ENCODE measurements around the gene TGFBR3.
A peak's percentile ranks its signal among the peaks of the same experiment; 100 is the strongest.

Gene TGFBR3

GRCh38 chr1:91799159-91799558 lies 86.8 kb downstream of the TGFBR3 start:
- DNase-seq (ENCODE audit: low spot score): no peak

GRCh38 chr1:91798740-91799139 lies 87.2 kb downstream of the TGFBR3 start:
- DNase-seq (ENCODE audit: low spot score): no peak

DNA sequence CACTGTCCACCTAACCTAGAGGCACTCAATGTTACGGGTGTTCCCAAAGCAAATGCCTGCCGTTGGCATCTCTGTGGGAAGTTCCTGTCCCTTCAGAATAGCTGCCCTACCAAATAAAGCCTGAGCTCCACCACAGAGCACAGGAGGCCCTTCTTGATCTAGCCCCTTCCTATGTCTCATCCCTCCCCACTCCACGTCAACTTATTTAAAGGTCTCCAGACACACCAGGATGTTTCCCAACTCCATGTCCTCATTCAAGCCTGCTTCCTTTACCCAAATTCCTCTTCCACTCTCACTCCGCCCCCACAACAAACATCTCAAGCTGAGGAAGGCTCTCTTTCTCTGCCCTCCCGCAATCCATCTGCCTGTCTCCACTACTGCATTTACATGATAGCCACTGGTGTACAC lies 87.7 kb downstream of the TGFBR3 start:
- no peak for DNase-seq (ENCODE audit: low spot score)

DNA sequence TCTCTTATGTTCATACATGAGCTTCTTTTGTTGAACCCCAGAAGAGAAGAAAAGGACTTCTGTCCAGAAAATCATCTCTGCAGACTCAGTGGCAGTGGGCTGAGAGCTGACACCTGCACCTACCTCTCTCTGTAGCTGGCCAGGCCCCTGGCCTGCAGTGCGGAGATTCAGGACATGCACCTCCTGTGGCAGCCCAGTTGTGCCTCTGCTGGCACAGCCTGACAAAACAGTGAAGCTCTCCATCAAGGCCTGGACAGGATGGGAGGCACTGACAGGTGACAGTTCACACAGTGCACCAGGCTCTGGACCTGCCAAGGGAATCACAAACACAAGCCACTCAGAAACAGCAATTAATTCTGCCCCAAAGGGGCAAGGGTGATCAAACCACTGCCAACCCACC lies 88.8 kb downstream of the TGFBR3 start:
- DNase-seq (ENCODE audit: low spot score): no peak

- no peak for DNase-seq (ENCODE audit: low spot score)
Measured at GRCh38 chr1:91796390-91796654, 89.6 kb downstream of the TGFBR3 start.

DNA sequence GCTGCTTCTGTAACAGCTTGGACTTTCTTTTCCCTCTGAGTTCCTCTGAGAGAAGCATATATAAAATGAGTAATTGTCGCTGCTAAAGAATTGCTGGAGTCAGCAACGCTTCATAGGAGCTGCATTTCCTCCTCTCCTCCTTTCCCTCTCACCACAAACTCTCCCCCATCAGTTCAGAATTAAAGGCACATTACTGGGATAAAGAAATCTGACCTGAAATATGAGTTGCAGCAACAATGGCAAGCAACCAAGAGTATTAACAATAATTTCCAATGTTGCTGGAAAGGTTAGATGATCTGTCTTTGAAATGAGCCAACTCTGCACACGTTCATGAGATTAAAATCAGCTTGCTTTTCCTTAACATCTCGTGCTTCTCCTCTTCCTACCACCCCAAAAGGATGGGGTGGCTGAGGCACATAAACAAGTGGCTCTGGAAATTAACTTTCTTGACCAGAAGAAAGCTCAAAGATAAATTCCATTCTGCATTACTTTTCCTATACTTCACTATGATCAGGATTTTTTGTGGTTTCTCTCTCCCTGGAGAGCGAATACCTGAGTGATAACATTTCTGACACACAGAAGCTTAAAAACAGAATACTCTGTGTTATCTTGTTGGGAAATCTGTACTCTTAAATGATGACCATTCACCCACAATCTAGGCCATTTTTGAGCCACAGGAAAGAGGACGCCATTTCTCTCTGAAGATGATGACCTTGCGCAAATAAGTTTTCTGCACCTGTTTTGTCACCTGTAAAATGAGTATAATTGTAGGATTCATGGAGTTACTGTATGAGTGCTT lies 90.2 kb downstream of the TGFBR3 start:
- DNase-seq (ENCODE audit: low spot score): no peak

DNA sequence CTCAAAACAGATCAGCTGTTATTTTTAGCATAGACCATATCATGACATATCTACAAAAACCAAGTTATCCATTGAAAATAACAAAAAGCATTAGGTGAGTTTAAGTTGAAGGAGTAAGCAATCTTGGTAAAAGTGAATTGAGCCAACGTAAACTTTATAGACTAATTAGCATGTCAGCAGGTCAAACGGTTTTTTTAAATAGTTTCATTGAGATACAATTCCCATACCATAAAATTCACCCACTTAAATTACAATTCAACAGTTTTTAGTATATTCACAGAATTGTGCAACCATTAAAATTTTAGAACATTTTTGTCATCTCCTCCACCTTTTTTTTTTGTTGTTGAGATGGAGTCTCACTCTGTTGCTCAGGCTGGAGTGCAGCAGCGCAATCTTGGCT lies 92.1 kb downstream of the TGFBR3 start:
- DNase-seq (ENCODE audit: low spot score): no peak

DNA sequence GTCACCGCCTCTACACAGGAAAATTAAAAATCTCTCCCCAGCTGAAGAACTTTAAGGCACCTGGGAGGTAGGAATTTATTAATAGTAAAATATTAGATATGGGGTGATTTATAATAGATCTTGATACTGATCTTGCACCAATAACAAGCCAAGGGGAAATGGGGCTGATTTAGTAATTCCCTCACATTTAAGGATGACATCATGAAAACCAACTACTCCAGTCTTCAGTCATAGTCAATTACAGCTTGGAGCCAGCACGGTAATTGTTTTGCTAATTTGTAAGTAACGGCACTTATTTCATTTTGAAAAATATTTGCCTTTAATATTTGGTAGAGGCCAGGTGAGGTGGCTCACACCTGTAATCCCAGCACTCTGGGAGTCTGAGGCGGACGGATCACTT lies 92.8 kb downstream of the TGFBR3 start:
- DNase-seq (ENCODE audit: low spot score): no peak

- no peak for DNase-seq (ENCODE audit: low spot score)
Measured at GRCh38 chr1:91792489-91793071, 93.4 kb downstream of the TGFBR3 start.

DNA sequence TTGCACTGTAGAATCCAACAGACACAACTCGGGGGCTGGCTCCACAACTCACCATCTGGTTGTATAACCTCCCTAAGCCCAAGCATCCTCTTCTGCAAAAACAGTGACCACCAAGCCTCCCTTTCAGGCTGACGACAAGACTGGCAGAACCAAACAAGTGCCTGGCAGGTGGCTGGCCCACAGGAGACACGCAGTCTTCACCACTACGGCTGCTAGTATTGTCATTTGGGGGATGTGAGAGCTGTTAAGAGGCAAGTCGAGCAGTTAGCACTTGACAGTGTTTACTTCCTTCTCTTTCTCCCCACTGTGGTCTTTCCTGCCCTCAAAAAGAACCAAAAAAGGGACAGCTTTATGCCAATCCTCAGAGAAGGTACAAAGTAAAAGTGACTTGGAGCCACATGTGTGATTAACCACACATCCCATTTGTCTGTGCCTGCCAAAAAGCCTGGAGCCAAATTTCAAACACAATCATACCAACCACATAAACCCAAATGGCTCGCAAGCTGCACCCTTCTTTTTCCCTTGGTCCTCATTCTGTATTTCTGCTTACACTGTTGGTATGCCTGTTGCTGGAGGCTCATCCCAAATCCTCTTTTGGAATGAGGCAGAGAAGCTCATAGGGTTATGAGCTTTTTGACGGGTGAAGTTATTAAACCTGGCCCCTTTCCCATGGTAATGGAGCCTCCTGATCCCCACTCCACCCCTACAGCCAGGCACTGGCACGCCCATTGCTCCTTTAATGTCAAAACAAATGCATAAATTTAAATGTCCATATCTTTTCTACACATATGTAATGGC lies 94.1 kb downstream of the TGFBR3 start:
- no peak for DNase-seq (ENCODE audit: low spot score)

- DNase-seq (ENCODE audit: low spot score): no peak
Measured at GRCh38 chr1:91791103-91791502, 94.8 kb downstream of the TGFBR3 start.

DNA sequence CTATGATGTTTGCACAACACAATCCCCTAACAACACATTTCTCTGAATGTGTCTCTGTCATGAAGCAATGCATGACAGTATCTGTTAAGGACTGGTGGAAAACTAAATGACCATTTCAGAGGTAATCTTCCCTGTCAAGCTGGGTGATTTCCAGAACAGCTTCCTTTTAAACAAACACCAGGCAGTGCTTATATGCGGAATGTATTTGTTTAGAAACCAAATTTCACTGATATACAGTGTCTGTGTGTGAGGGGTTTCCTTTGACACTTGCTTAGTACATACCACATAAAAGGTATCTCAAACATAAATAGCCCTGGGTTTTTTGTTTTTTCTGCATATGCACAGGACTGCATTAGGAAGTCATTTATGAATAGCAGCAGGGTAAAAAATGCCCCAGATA lies 95.6 kb downstream of the TGFBR3 start:
- no peak for DNase-seq (ENCODE audit: low spot score)

GRCh38 chr1:91789273-91789997 lies 96.5 kb downstream of the TGFBR3 start:
- no peak for DNase-seq (ENCODE audit: low spot score)

DNA sequence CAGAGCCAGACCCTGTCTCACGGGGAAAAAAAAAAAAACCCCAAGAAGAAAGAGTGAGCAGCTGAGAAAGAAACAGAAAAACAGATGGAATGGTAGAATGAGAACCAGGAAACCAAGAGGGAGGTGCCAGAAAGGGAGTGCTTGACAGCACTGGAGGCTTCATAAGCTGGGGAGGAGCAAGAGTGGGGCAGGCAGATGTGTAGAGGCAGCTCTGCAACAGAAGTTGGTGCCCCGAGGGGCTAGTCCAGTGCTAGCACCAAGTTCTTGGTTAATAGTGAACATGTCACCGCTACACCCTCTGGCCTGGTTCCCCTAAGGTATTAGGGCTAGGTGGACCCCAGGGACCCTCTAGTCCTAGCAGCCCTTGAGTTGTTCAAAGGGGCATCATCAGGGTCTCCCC lies 98.0 kb downstream of the TGFBR3 start:
- DNase-seq (ENCODE audit: low spot score): no peak

GRCh38 chr1:91784616-91785015 lies 101.3 kb downstream of the TGFBR3 start:
- no peak for DNase-seq (ENCODE audit: low spot score)

GRCh38 chr1:91784191-91784590 lies 101.8 kb downstream of the TGFBR3 start:
- DNase-seq (ENCODE audit: low spot score): no peak

DNA sequence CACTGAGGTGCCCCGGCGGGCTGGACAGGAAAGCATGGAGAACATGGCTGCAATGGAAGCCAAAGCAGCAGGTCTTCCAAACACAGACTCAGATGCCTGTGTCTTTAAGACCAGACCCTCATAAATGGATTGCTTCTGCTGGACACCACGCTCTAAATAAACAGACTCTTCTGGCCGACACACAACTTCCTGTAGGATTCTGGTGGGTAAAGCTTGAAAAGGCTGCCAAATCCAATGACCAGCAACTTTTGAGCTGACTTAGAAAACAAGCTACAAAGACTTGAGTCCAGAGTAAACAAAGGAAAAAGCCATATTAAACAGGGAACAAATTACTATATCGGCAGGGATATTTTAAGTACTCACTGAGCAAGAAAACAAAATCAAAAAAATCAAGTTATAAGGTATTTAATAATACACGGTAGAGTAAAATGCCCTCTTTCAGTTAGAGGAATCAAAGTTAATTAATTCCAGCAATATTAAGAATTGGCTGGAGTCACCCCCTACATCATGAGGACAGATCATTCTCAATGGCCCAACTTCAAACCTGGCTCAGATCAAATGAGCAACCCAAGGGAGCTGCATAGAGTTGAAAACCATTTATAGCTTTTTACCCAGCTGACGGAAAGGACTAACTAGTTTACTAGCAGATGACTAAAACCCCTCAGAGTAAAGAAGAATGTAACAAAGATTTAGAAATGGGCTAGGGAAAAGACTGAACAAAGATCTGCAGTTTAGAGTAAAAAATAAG lies 102.4 kb downstream of the TGFBR3 start:
- DNase-seq (ENCODE audit: low spot score): peak; percentile 24

- DNase-seq (ENCODE audit: low spot score): no peak
Measured at GRCh38 chr1:91781901-91782622, 103.9 kb downstream of the TGFBR3 start.

- DNase-seq (ENCODE audit: low spot score): no peak
Measured at GRCh38 chr1:91781371-91781825, 104.6 kb downstream of the TGFBR3 start.

DNA sequence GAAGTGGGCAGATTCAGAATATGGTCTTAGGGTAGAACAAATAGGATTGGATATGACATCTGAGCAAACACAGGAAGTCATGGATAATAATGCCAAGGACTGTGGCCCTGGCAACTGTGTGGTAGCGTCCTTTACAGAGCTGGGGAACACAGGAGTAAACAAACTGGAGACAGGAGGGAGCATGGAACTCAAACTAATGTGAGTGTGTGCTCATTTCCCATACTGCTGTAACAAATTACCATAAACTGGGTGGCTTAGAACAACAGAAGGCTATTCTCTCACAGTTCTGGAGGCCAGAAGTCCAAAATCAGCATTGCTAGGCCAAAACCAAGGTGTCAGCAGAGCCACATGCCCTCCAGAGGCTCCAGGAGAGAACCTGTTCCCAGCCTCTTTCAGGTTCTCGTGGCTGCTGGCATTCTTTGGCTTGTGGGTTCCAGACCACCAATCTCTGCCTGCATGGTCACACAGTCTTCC lies 106.4 kb downstream of the TGFBR3 start:
- DNase-seq (ENCODE audit: low spot score): no peak

DNA sequence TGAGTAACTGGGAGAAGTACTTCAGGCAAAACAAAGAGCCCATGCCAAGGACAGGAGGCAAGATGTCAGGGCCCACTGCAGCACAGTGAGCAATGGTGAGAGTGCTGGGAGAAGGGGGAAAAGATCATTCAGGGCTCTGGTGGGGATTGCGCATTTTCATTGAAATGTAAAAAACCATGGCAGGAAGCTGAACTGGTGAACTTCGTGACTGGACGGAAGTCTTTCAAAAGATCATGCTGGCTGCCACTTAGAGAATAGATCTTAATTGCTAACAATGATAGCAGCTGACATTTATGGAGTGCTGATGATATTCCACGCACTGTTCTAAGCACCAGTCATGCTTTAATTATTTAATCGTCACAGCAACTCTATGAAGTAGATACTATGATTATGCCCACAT lies 107.0 kb downstream of the TGFBR3 start:
- DNase-seq (ENCODE audit: low spot score): no peak

All from putamen (tissue), 1 donor.